Astrocyte of the spinal cord (primary cell): ENCODE results near the gene TMEM19.
"Not testable (repeated sequence)": the region's sequence is repeated elsewhere in the genome, so short reads cannot be mapped to it uniquely, and the experiment has no call there.

Source experiments
- DNase-seq: peaks from one replicate; pipeline ENCODE4 v3.0.0; 2011; ENCODE audit warnings: low read depth, low spot score
- H3K4me3 ChIP-seq: 2 replicates; pipeline ENCODE4 v1.5.1; 2011; ENCODE audit warnings: low read depth, mild to moderate bottlenecking, low read length, moderate library complexity
- in situ Hi-C: cut with HindIII; loops from 2 replicates; pipeline ENCODE4 v1.10.0; 2017; ENCODE audit warnings: low sequenced_read_pairs
- TF ChIP-seq, protein P1 (sequence below): IDR thresholded peaks from 2 replicates; pipeline ENCODE4 v1.5.1; 2012; ENCODE audit warnings: low read depth, mild to moderate bottlenecking, low read length, inconsistent platforms

The TMEM19 gene

GRCh38 chr12:71694099-71694820 lies 8.4 kb downstream of the TMEM19 start:
- no peak for DNase-seq
- no peak overlapping the region for H3K4me3 ChIP-seq
- TF ChIP-seq, protein P1, sequence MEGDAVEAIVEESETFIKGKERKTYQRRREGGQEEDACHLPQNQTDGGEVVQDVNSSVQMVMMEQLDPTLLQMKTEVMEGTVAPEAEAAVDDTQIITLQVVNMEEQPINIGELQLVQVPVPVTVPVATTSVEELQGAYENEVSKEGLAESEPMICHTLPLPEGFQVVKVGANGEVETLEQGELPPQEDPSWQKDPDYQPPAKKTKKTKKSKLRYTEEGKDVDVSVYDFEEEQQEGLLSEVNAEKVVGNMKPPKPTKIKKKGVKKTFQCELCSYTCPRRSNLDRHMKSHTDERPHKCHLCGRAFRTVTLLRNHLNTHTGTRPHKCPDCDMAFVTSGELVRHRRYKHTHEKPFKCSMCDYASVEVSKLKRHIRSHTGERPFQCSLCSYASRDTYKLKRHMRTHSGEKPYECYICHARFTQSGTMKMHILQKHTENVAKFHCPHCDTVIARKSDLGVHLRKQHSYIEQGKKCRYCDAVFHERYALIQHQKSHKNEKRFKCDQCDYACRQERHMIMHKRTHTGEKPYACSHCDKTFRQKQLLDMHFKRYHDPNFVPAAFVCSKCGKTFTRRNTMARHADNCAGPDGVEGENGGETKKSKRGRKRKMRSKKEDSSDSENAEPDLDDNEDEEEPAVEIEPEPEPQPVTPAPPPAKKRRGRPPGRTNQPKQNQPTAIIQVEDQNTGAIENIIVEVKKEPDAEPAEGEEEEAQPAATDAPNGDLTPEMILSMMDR: no peak
- in situ Hi-C loops: no loop called here

GRCh38 chr12:71695782-71696181 lies 9.9 kb downstream of the TMEM19 start:
- no peak for DNase-seq
- TF ChIP-seq, protein P1: no peak
- no peak overlapping the region for H3K4me3 ChIP-seq
- in situ Hi-C loops: no loop called here

DNA sequence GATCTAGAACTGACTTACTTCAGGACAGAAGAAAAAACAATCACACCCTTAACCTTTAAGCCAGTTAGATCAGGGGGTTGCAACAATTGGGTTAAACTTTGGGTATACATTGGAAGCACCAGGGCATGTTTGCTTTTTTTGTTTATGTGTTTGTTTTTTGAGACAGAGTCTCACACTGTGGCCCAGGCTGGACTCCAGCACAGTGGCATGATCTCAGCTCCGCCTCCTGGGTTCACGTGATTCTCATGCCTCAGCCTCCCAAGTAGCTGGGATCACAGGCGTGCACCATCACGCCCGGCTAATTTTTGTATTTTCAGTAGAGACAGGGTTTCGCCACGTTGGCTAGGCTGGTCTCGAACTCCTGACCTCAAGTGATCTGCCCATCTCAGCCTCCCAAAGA lies 16.3 kb downstream of the TMEM19 start:
- H3K4me3 ChIP-seq, in situ Hi-C loops, DNase-seq: not testable (repeated sequence)

GRCh38 chr12:71702590-71702989 lies 16.7 kb downstream of the TMEM19 start:
- TF ChIP-seq, protein P1: no peak
- in situ Hi-C loops: no loop called here
- no peak for DNase-seq
- H3K4me3 ChIP-seq: no peak overlapping the region

- TF ChIP-seq, protein P1: no peak
- in situ Hi-C loops: no loop called here
- DNase-seq: no peak
- H3K4me3 ChIP-seq: no peak overlapping the region
Observed at GRCh38 chr12:71703206-71703605, 17.3 kb downstream of the TMEM19 start.

DNA sequence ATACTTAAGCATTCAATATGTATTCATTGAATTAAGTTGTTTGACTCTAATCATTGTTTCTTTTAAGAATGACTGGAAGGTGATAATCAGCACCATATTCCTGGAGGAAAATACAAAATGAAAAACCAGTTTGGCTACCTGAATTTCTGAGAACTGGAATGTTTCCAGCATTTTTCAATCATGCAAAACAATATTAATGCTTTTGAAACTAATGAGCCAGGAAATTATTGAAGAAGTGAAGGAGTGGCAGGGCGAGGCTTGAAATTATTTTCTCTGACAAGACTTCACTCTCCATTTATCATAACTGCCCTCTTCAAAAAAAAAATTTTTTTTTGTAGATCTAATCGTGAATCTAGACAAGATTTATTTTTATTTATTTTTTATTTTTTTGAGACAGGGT lies 19.0 kb downstream of the TMEM19 start:
- in situ Hi-C loops: no loop called here
- H3K4me3 ChIP-seq: no peak overlapping the region
- DNase-seq: no peak
- TF ChIP-seq, protein P1: no peak

- DNase-seq: no peak
- H3K4me3 ChIP-seq: no peak overlapping the region
- in situ Hi-C loops: no loop called here
- TF ChIP-seq, protein P1: no peak
Observed at GRCh38 chr12:71708658-71709057, 22.8 kb downstream of the TMEM19 start.
